Occipital lobe (tissue), 2 donors: ENCODE measurements around the gene CYP24A1. TPM values are rescaled to one million over a fixed set of nuclear protein-coding genes. Genes with fewer than 3 reads are reported as not detected.
"Not testable (repeated sequence)": the region's sequence is repeated elsewhere in the genome, so short reads cannot be mapped to it uniquely, and the experiment has no call there.

Experiments used
- DNase-seq: peaks from one replicate; lab custom pipeline; 2025; lab: John Stamatoyannopoulos, UW
- total RNA-seq: library from RNA; depleted of rRNA; stranded (reverse); fragments of >200 nt; gene quantifications from one replicate; pipeline ENCODE4 v1.2.3, GENCODE V29; 2014

Gene CYP24A1
- total RNA-seq, 1 donor from 2014 or later, result not detected

DNA sequence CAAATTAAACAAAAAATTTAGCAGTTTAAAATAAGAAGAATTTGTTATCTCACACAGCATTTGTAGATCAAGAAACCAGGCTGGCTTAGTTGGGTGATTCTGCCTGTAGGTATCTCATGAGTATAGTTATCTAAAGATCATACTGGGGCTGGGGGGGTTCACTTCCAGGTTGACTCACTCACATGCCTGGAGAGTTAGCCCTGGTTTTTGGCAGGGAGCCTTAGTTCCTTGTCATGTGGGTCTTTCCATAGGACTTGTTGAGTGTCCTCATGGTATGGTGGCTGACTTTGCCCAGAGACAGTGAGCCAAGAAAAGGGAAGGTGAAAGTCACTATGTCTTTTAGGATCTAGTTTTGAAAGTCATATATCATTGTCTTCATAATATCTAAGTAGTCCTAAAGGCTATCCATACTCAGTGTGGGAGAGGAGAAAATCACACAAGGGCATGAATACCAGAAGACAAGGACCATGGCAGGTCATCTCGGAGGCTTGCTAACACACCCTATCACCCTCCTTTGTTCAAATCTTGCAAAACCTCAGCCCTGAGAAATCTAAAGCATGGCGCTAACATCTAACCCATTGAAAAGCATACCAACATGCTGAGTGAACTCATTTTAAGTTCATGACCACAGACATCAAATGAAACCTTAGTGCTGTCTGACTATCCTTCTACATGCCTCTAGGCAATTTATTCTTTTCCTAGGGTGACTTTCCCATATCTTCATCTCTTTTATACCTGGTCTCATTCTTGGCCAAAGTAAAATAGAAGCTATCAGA, 39.2 kb downstream of the CYP24A1 start:
- DNase-seq, result no peak

DNA sequence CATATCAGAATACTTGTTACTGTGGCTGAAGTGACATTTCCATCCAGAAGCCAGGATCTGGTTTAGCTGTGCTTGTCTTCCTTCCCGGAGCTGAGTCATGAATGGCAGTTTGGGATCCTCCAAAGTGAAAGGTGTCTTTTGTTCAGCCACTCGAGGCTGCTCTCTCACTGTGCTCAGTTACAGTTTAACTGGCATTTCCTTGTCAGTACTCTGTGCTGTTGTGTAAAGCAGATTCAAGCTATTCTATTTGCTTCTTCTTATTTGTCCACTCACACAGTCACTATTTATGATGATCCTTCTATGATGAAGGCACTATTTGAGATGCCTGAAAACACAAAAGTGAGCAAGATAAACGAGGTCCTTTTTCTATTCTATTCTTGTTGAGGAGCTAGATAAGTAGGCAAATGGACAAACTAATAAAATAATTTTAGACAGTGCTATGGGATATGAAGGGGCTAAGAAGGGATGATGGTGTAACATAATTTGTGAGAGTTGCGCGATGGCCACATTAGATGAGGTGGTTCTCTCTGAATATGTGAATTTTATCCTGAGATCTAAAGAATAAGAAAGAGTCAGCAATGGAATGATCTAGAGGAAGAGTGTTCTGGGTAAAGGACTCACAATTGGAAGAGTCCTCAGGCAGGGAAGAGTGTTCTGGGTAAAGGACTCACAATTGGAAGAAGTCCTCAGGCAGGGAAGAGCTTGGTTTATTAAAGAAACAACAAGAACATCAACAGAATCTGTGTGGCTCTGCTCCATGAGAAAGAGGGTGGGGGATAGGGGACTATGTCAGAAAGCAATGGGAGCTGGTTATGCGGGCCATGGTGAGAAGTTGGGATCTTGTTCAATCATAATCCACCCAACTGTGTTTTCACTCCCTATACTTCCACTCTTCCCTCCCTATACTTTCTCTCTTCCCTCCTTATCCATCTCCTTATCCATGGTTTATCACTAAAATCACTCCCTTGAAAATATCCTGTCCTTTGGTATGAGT, 40.1 kb downstream of the CYP24A1 start:
- no peak for DNase-seq

GRCh38 chr20:54132612-54133433, 41.0 kb downstream of the CYP24A1 start:
- no peak for DNase-seq

DNA sequence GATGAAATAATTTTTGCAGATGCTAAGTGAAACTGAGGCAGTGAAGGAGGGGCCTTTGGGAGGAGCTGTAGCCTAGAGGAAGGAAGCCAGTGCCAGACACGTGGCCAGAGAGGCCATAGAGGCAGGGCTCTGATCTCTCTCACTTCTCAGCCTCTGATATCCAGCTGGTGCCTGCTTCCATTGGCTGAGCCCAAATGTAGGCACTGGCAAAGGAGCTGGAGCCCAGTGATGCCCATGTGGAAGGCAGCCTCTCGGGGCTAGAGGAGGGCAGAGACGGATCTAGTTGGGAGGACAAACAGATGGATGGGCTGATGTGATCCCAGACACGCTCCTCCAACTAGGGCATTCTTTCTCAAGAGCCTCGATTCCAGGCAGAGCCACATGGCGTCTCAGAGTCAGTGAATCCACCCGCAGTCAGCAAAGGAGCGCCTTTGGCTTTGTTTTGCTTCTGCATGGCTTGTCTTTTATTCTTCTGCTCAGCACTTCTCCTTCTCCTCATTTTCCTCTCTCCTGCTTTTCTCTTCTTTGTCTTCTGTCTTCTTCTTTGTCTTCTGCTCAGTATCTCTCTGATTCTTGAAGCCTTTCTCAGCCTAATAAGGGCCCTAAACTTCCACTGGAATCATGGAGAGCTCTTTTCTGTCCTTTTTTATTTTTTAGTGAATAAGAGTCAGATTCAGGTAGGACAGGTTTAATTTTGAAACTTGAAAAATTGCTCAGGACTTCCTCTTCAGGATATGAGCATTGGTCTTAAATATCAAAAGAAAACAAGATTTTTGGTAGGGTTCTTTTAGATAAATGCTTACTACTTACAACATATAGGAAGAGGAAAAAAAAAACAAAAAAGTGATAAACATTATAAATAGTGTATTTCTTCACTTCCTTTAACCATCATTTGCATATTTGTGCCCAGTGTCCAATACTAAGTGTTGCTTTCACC, 41.8 kb downstream of the CYP24A1 start:
- DNase-seq, result no peak

- not testable (repeated sequence) for DNase-seq
Observed at GRCh38 chr20:54131125-54131524, 42.7 kb downstream of the CYP24A1 start.

- DNase-seq, result no peak
Observed at GRCh38 chr20:54129350-54129749, 44.4 kb downstream of the CYP24A1 start.

DNA sequence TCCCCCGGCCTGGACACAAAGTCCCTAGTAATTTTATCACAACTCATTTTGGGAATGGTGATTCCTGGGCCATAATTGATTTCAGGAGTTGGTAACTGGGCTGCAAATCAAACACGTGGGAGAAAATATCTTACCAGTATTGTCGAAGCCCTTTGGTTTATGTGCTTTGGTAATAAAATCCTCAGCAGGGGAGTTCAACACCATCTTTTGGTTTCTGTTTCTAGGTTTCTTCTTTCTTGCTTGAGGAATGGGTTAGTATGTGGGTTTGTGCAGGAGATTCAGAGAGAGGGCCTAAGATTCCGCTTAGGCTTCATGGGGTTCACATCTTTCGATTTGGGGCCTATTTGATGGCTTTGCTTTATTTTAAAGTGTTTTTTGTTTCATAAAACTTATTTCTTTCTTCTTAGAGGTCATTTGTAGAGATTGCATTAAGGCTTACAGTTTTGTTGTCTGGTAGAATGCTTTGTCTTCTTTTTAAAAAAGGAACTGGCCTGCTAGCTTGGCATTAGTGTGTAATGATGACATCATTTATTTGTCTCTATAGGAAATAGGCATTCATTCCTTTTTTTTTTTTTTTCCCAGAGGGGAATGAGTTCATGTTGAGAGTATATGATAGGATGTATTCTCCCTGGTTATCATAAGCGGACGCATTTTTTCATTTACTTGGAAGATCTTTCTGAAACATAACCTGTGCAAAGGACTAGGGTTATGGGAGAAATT, 45.8 kb downstream of the CYP24A1 start:
- no peak for DNase-seq

DNA sequence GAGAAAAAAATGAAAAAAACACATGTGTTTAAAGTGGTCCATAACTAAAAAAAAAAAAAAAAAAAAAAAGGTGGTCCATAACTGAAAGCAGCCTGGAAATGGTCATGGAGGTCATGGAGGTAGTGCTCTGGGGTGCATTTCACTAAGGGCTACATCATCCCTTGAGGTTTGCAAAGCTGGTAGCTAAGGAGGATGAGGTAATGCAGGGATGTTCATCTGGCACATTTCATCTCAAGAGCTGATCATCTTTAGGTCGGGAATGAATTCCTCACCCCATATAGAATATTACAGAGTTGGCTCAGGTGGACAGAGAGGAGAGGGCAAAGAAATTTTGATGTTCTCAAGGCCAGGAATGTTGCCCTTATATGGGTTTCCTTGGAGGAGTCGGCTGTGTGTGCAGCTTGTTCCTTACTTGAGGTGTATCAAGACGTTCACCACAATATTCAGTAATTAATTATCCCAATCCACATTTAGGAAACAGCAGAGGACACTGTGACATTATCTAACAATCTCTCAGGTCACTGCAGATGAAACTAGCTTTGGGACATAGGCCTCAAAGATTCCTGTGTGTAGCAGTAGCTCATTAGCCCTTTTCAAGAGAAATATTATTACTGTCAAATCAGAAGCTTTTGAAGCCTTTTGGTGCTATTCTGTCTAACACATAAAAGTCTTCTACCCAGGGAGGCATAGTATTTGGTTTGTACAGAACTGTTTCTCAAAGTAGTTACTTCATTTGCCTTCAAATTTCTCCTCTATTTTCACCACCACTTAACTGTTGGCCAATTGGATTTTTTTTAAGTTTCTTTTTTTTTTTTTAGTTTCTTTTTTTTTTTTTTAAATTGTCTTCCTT, 46.8 kb downstream of the CYP24A1 start:
- DNase-seq, result no peak

DNA sequence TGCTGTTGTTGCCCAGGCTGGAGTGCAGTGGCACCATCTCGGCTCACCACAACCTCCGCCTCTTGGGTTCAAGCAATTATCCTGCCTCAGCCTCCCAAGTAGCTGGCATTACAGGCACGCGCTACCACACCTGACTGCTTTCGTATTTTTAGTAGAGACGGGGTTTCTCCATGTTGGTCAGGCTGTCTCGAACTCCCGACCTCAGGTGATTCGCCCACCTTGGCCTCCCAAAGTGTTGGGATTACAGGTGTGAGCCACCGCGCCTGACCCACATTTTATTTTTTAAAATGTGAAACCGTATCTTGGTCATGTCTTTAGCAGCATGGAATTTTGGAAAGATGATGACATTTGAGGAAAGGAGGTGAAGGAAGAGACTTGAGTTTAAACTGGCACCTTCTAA, 47.5 kb downstream of the CYP24A1 start:
- not testable (repeated sequence) for DNase-seq

GRCh38 chr20:54123587-54124180, 50.1 kb downstream of the CYP24A1 start:
- no peak for DNase-seq

DNA sequence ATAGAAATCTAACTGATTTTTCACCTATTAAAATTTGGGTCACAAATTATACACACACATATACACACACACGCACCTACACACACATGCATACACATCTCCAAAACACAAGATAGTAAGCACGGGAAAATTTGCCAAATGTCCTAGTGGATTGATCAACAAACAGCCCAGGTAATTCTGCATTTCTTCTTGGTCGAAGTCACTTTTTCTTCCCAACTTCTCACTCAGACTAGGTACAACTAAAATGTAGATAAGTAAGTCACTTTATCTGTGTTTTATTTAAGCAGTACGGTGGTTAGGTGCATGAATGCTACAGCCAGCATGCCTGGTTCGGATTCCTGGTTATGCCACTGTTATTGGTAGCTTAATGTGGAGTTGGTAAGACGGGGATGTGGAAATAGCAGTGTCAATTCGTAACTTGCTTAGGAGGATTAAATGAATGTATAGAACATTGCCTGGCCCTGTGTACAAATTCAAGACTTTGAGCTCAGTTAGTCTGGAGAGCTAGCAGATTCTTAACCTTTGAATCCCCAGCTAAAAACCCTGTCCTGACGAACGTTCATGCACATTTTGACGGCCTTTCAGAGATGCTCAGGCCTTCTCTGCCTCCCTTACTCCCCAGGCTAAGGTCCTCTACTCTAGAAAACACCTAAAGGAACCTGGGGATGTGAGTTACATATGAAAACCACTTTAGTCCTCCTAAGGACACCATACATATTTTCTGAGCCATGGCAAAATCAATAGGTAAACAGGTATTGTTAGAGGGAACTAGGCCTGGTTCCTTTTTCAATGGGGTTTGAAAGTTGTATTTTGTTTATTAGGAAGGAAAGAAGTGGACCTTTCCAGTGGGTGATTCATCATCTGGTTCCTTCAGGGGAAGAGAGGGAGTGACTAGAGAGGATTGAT, 50.9 kb downstream of the CYP24A1 start:
- no peak for DNase-seq

DNA sequence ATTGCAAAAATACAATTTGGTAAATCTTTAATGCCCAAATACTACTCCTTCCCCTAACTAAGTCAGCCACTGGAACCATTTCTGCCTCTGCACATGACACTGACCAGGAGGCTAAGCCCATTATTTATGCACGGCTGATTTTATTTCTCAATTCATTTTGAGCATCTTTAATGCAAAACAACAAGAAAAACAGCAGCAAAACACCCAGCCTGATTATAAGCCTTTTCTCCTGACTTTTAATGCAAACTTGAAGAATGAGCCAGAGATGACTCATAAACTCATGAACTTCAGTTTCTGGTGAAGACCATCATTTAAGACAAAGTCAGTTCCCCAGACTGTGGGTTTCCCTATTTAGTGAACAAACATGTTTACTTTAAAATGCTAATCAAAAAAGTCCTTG, 51.6 kb downstream of the CYP24A1 start:
- DNase-seq, result no peak

DNA sequence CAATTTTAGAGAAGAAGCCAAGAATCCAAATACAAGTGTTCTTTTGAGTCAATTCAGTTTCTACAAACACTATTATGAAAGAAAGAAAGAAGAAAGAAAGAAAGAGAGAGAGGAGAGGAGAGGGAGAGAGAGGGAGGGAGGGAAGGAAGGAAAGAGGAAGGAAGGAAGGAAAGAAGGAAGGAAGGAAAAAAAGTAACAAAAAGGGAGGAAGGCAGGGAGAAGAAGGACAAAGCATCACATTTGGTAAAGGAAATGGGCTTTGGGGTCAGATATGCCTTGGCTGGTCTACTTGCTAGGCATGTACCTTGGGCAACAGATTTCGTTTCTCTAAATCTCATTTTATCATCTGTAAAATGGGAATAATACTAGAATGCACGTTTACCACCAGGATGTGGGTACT, 54.0 kb downstream of the CYP24A1 start:
- DNase-seq, result no peak

- no peak for DNase-seq
Observed at GRCh38 chr20:54118220-54119001, 55.4 kb downstream of the CYP24A1 start.

DNA sequence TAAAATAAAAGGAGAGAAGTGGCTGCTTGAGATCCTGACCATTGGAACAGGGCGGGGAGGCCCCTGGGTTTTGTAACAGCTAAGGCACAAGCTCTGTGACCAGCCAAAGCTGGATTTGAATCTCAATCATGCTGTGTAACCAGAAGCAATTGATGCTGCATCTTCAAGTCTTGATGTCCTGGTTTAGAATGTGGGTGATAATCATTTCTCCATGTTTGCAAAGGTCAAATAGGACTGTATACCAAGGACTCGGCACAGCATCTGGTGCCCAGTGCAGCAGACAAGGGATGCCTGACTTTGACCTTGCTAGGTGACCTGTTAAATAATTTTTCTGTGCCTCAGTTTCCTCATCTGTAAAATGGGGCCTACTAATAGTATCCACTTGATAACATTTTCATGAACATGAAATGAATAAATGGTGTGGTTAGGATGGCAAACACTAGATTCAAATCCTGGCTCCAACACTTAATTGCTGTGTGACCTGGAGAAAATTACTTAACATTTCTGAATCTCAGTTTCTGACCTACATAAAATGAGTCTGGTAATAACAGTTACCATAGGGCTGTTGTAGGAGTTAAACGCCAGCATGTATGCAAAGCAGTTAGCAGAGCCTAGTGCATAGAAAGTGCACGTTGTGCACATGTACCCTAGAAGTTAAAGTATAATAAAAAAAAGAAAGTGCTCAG, 57.1 kb downstream of the CYP24A1 start:
- no peak for DNase-seq
